A549 (cell line): ENCODE measurements around the gene TRMT44. TPM values are rescaled to one million over a fixed set of nuclear protein-coding genes. Genes with fewer than 3 reads are reported as not detected.

ENCODE experiments used
- ATAC-seq, 2 experiments: fragments of 200-7000 bp in 1 of 2; fragments of >200 bp in 1 of 2; cut with Nextera tagmentation in 1 of 2; cut with Tn5 transposase in 1 of 2; 3 replicates each; pipeline versions ENCODE4 v1.8.0 to v1.9.1; 2018 to 2020; ENCODE audit warnings: mild to moderate bottlenecking in 1 of 2, moderate library complexity in 1 of 2
- CTCF ChIA-PET: fragments of 300-600 bp; sonication (Branson Sonifier 250); formaldehyde crosslinking; extraction: SDS; loops from one replicate; lab custom pipeline; 2021; ENCODE audit warnings: antibody characterized with exemption, inconsistent platforms; lab: Yijun Ruan, JAX
- POLR2A ChIA-PET: fragments of 350-600 bp; formaldehyde crosslinking; extraction: SDS; loops from one replicate; lab custom pipeline; 2021; ENCODE audit warnings: antibody characterized with exemption, inconsistent platforms; lab: Yijun Ruan, JAX
- DNase-seq, 2 experiments: peaks; one replicate each; pipeline versions ENCODE4 v3.0.0 to v3.0.0-alpha.2; 2011 to 2016; ENCODE audit warnings: low read depth in 1 of 2, low spot score in 1 of 2
- FAIRE-seq: peaks from 2 replicates; lab custom pipeline; 2011; peaks lifted over from hg19 to GRCh38; lab: Jason Lieb, UNC
- H3K27ac ChIP-seq, 2 experiments: fragments of >200 bp; sonication (Bioruptor Twin); formaldehyde crosslinking; 3 replicates each; pipeline ENCODE4 v1.5.1; 2016 to 2017
- H3K4me1 ChIP-seq: fragments of >200 bp; sonication (Bioruptor Twin); formaldehyde crosslinking; 3 replicates; pipeline ENCODE4 v1.6.1; 2016
- H3K4me2 ChIP-seq: fragments of >200 bp; sonication (Bioruptor Twin); formaldehyde crosslinking; 3 replicates; pipeline ENCODE4 v1.6.1; 2016
- H3K4me3 ChIP-seq: fragments of >200 bp; sonication (Bioruptor Twin); formaldehyde crosslinking; 3 replicates; pipeline ENCODE4 v1.5.1; 2016
- H3K9me3 ChIP-seq: fragments of >200 bp; sonication (Bioruptor Twin); formaldehyde crosslinking; 3 replicates; pipeline ENCODE4 v1.6.1; 2016
- CBX8 ChIP-seq: fragments of 200-600 bp; sonication (generic); IDR thresholded peaks from 2 replicates; pipeline ENCODE4 v1.6.1; 2016
- CHD2 ChIP-seq: fragments of 150-350 bp; IDR thresholded peaks from 2 replicates; pipeline ENCODE4 v1.6.1; 2014; ENCODE audit warnings: low read length; ENCODE audit not compliant: partially characterized antibody
- CHD4 ChIP-seq: fragments of 200-600 bp; sonication (generic); IDR thresholded peaks from 2 replicates; pipeline ENCODE4 v1.6.1; 2016; ENCODE audit warnings: antibody characterized with exemption, mild to moderate bottlenecking, borderline replicate concordance
- CTCF ChIP-seq: fragments of >200 bp; sonication (Bioruptor Twin); formaldehyde crosslinking; IDR thresholded peaks from 3 replicates; pipeline ENCODE4 v1.5.1; 2016
- E2F6 ChIP-seq: IDR thresholded peaks from 2 replicates; pipeline ENCODE4 v1.6.1; 2012; ENCODE audit warnings: low read depth, borderline replicate concordance
- EHF ChIP-seq: fragments of 250-450 bp; sonication (Bioruptor Pico); IDR thresholded peaks from 2 replicates; pipeline ENCODE4 v1.5.0; 2020; ENCODE audit warnings: mild to moderate bottlenecking
- EP300 ChIP-seq, 2 experiments: fragments of >200 bp; sonication (Bioruptor Twin); formaldehyde crosslinking; IDR thresholded peaks; 2 replicates in 1 of 2; 3 replicates in 1 of 2; pipeline ENCODE4 v1.6.1; 2016 to 2017
- ESRRA ChIP-seq: fragments of 150-350 bp; IDR thresholded peaks from 2 replicates; pipeline ENCODE4 v1.6.1; 2014; ENCODE audit warnings: mild to moderate bottlenecking, low read length, borderline replicate concordance
- HDAC2 ChIP-seq: fragments of 200-600 bp; sonication (generic); IDR thresholded peaks from 2 replicates; pipeline ENCODE4 v1.6.1; 2016
- HEYL ChIP-seq: fragments of 250-450 bp; sonication (Bioruptor Pico); IDR thresholded peaks from 2 replicates; pipeline ENCODE4 v1.8.0; 2021; ENCODE audit warnings: mild to moderate bottlenecking, moderate library complexity
- HOXB5 ChIP-seq: fragments of 250-450 bp; sonication (Bioruptor Pico); IDR thresholded peaks from 2 replicates; pipeline ENCODE4 v1.5.0; 2020; ENCODE audit warnings: mild to moderate bottlenecking, moderate library complexity
- JUN ChIP-seq, 2 experiments: fragments of >200 bp; sonication (Bioruptor Twin); formaldehyde crosslinking; IDR thresholded peaks; 2 replicates in 1 of 2; 3 replicates in 1 of 2; pipeline ENCODE4 v1.6.1; 2016 to 2017
- KDM5A ChIP-seq: fragments of 200-600 bp; sonication (generic); IDR thresholded peaks from 2 replicates; pipeline ENCODE4 v1.6.1; 2016; ENCODE audit warnings: antibody characterized with exemption, mild to moderate bottlenecking
- NR3C1 ChIP-seq: fragments of >200 bp; sonication (Bioruptor Twin); formaldehyde crosslinking; IDR thresholded peaks from 3 replicates; pipeline ENCODE4 v1.6.1; 2017
- PBX3 ChIP-seq: IDR thresholded peaks from 2 replicates; pipeline ENCODE4 v1.6.1; 2012
- PHF8 ChIP-seq: fragments of 200-600 bp; sonication (generic); IDR thresholded peaks from 2 replicates; pipeline ENCODE4 v1.6.1; 2016; ENCODE audit warnings: low read depth, mild to moderate bottlenecking, antibody characterized with exemption, moderate library complexity, borderline replicate concordance
- POLR2A ChIP-seq: IDR thresholded peaks from 2 replicates; pipeline ENCODE4 v1.6.1; 2012; ENCODE audit warnings: mild to moderate bottlenecking, low read length
- RAD21 ChIP-seq, 2 experiments: fragments of >200 bp in 1 of 2; sonication (Bioruptor Twin) in 1 of 2; formaldehyde crosslinking in 1 of 2; IDR thresholded peaks in 1 of 2; conservative IDR thresholded peaks in 1 of 2; 2 replicates in 1 of 2; 3 replicates in 1 of 2; pipeline ENCODE4 v1.6.1; 2012 to 2018; ENCODE audit warnings: inconsistent platforms in 1 of 2
- RCOR1 ChIP-seq: fragments of 150-350 bp; IDR thresholded peaks from 2 replicates; pipeline ENCODE4 v1.6.1; 2014; ENCODE audit warnings: antibody characterized with exemption, low read length, low read depth
- RFX5 ChIP-seq: fragments of 450-650 bp; IDR thresholded peaks from 2 replicates; pipeline ENCODE4 v1.7.1; 2014; ENCODE audit warnings: antibody characterized with exemption, mild to moderate bottlenecking, moderate library complexity
- SREBF2 ChIP-seq: fragments of 450-650 bp; IDR thresholded peaks from 2 replicates; pipeline ENCODE4 v1.6.1; 2014; ENCODE audit warnings: mild to moderate bottlenecking, moderate library complexity
- ZC3H11A ChIP-seq: fragments of 450-650 bp; IDR thresholded peaks from 2 replicates; pipeline ENCODE4 v1.6.1; 2014; ENCODE audit warnings: antibody characterized with exemption, mild to moderate bottlenecking
- ZSCAN20 ChIP-seq: fragments of 250-450 bp; sonication (Bioruptor Pico); IDR thresholded peaks from 2 replicates; pipeline ENCODE4 v1.8.0; 2022; ENCODE audit warnings: mild to moderate bottlenecking, moderate library complexity
- WGBS: methylation state at CpG from one replicate; pipeline ENCODE4 v1.1.6; 2017; ENCODE audit errors: missing lambda C conversion rate; 5-methylcytosine and 5-hydroxymethylcytosine counted together
- polyA plus RNA-seq, 4 experiments: library from polyadenylated mRNA; depleted of rRNA in 3 of 4; stranded (reverse); fragments of >200 nt; fragmentation: RNase III in 1 of 4; extraction: RNeasy Plus Mini Kit Qiagen cat#74134 plus additional on column Dnase treatment in 1 of 4; gene quantifications; 2 replicates in 3 of 4; 3 replicates in 1 of 4; pipeline ENCODE4 v1.2.3, GENCODE V29; 2011 to 2017
- TF ChIP-seq, protein P1 (sequence below): fragments of 250-450 bp; sonication (Bioruptor Pico); IDR thresholded peaks from 2 replicates; pipeline ENCODE4 v1.5.0; 2020; ENCODE audit warnings: low read depth, mild to moderate bottlenecking, moderate library complexity

Gene TRMT44
- polyA plus RNA-seq, 2 of the 4 experiments (the other 2 are of a cell fraction), result 5.0 to 7.0 TPM

DNA sequence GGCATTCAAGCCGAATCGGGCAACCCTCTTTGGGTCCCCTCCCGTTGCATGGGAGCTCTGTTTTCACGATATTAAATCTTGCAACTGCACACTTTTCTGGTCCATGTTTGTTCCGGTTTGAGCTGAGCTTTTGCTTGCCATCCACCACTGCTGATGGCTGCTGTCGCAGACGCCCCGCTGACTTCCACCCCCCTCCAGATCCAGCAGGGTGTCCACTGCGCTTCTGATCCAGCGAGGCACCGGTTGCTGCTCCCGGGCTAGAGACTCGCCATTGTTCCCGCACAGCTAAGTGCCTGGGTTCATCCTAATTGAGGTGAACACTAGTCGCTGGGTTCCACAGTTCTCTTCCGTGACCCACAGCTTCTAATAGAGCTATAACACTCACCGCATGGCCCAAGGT, 13.3 kb upstream of the TRMT44 start:
- WGBS, result 76% methylated on average over 14 of the region's 17 CpGs
- no peak overlapping the region; a peak in 1 of 6 replicates for H3K27ac ChIP-seq
- no peak for TF ChIP-seq JUN (IDR thresholded peaks at IDR 0.05)
- TF ChIP-seq CTCF, result no peak
- no peak for TF ChIP-seq KDM5A
- TF ChIP-seq, all 56 proteins: peak for 0
- peak overlapping the region; percentile 83; the same call in 2 of the 3 replicates for H3K4me3 ChIP-seq
- peak overlapping the region; percentile 99 for H3K4me2 ChIP-seq
- FAIRE-seq, result no peak
- ChIA-PET POLR2A (interaction anchor here (1.3 to 2.5 kb wide), 2 partner anchors 7 to 14 kb away, joined by 4 to 8 read pairs; partner anchors contain the start of genes ACOX3 and TRMT44), CTCF (interaction anchor here (0.8 to 2.1 kb wide), 3 partner anchors 17 to 185 kb away, joined by 3 to 8 read pairs (median 5); no protein-coding TSS in a partner anchor)
- no peaks in the 10 kb centered on the region for H3K9me3 ChIP-seq
- no peaks in the 10 kb centered on the region for H3K4me1 ChIP-seq
- no peak for ATAC-seq
- DNase-seq, result no peak

GRCh38 chr4:8427761-8428287, 12.8 kb upstream of the TRMT44 start:
- FAIRE-seq (no peak), ATAC-seq (peak; percentile 47 to 50), DNase-seq (no peak)
- Histone ChIP-seq H3K4me3 (peak overlapping the region; percentile 83), H3K27ac (peak overlapping the region; percentile 78 to 99), H3K4me2 (peak overlapping the region; percentile 99), H3K4me1 (no peaks in the 10 kb centered on the region), H3K9me3 (no peaks in the 10 kb centered on the region)
- CTCF ChIA-PET, result interaction anchor here (0.8 to 2.1 kb wide), 9 partner anchors 9 to 161 kb away, joined by 3 to 8 read pairs (median 4); no protein-coding TSS in a partner anchor
- POLR2A ChIA-PET, result interaction anchor here (1.3 to 2.5 kb wide), 2 partner anchors 8 to 13 kb away, joined by 4 to 8 read pairs; partner anchors contain the start of genes ACOX3 and TRMT44
- no CpG with 5 or more reads among the region's 21 CpGs for WGBS
- TF ChIP-seq EHF (CRISPR knock-in tag), result no peak
- no peak for TF ChIP-seq CBX8
- no peak for TF ChIP-seq CHD2
- no peak for TF ChIP-seq CHD4

- Histone ChIP-seq H3K9me3 (no peaks in the 10 kb centered on the region), H3K4me2 (peak overlapping the region; percentile 99), H3K4me3 (peak overlapping the region; percentile 83), H3K4me1 (no peaks in the 10 kb centered on the region), H3K27ac (peak overlapping the region; percentile 78 to 99)
- FAIRE-seq (no peak), ATAC-seq (peak; percentile 95 to 98), DNase-seq (peak; percentile 61 to 77)
- CTCF ChIA-PET, result interaction anchor here (0.6 to 2.1 kb wide), 18 partner anchors 10 to 489 kb away, joined by 3 to 8 read pairs (median 4); no protein-coding TSS in a partner anchor
- WGBS, result 14% methylated on average over 11 of the region's 56 CpGs
- POLR2A ChIA-PET, result interaction anchor here (1.3 to 2.5 kb wide), 2 partner anchors 8 to 12 kb away, joined by 4 to 8 read pairs; partner anchors contain the start of genes ACOX3 and TRMT44
- TF ChIP-seq CBX8 (no peak), RCOR1 (no peak), KDM5A (no peak), E2F6 (no peak), PBX3 (no peak), HDAC2 (no peak), SREBF2 (no peak), ESRRA (no peak), CHD4 (no peak), CTCF (peak; percentile 18; the same call in 1 of the 3 replicates), HOXB5 (CRISPR knock-in tag) (no peak), RAD21 (conservative IDR thresholded peaks at IDR 0.05 in 1 of 2, IDR thresholded peaks at IDR 0.05 in 1 of 2) (no peak), POLR2A (peak; percentile 51), ZC3H11A (no peak), ZSCAN20 (CRISPR knock-in tag) (no peak), NR3C1 (no peak), PHF8 (0 out of 2 replicates have a peak, but pooled peaks have one; percentile 49), RFX5 (0 out of 2 replicates have a peak, but pooled peaks have one; percentile 14), EP300 (IDR thresholded peaks at IDR 0.05) (no peak), HEYL (CRISPR knock-in tag) (no peak)
- TF ChIP-seq, protein P1, sequence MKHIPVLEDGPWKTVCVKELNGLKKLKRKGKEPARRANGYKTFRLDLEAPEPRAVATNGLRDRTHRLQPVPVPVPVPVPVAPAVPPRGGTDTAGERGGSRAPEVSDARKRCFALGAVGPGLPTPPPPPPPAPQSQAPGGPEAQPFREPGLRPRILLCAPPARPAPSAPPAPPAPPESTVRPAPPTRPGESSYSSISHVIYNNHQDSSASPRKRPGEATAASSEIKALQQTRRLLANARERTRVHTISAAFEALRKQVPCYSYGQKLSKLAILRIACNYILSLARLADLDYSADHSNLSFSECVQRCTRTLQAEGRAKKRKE (CRISPR knock-in tag), result no peak
Measured at GRCh38 chr4:8428288-8429097, 12.1 kb upstream of the TRMT44 start.
